Measurements from ENCODE around the gene CALML3. TPM values are rescaled to one million over a fixed set of nuclear protein-coding genes. Genes with fewer than 3 reads are reported as not detected.
A peak's percentile ranks its signal among the peaks of the same experiment; 100 is the strongest.

The CALML3 gene
- total RNA-seq, 1 experiment from 2014 or later: not detected

- peak; percentile 37 for DNase-seq (ENCODE audit: low read depth)
These were observed 41.2 kb downstream of the CALML3 start for GRCh38 chr10:5565671-5566581.

GRCh38 chr10:5566614-5567013 lies 41.9 kb downstream of the CALML3 start:
- DNase-seq (ENCODE audit: low read depth): peak; percentile 82

GRCh38 chr10:5567477-5567876 lies 42.7 kb downstream of the CALML3 start:
- DNase-seq (ENCODE audit: low read depth): no peak

- DNase-seq (ENCODE audit: low read depth): no peak
These were observed 44.2 kb downstream of the CALML3 start for GRCh38 chr10:5568984-5569383.

GRCh38 chr10:5569568-5569967 lies 44.8 kb downstream of the CALML3 start:
- DNase-seq (ENCODE audit: low read depth): no peak

- DNase-seq (ENCODE audit: low read depth): no peak
These were observed 45.4 kb downstream of the CALML3 start for GRCh38 chr10:5570007-5570655.

- no peak for DNase-seq (ENCODE audit: low read depth)
These were observed 46.4 kb downstream of the CALML3 start for GRCh38 chr10:5570979-5571810.

GRCh38 chr10:5571826-5572225 lies 47.1 kb downstream of the CALML3 start:
- no peak for DNase-seq (ENCODE audit: low read depth)

GRCh38 chr10:5573319-5573950 lies 48.7 kb downstream of the CALML3 start:
- no peak for DNase-seq (ENCODE audit: low read depth)

- no peak for DNase-seq (ENCODE audit: low read depth)
These were observed 49.3 kb downstream of the CALML3 start for GRCh38 chr10:5573968-5574641.

- DNase-seq (ENCODE audit: low read depth): no peak
These were observed 49.9 kb downstream of the CALML3 start for GRCh38 chr10:5574642-5575131.

GRCh38 chr10:5575144-5575481 lies 50.4 kb downstream of the CALML3 start:
- no peak for DNase-seq (ENCODE audit: low read depth)

- DNase-seq (ENCODE audit: low read depth): no peak
These were observed 50.9 kb downstream of the CALML3 start for GRCh38 chr10:5575482-5576153.

- no peak for DNase-seq (ENCODE audit: low read depth)
These were observed 51.5 kb downstream of the CALML3 start for GRCh38 chr10:5576154-5576748.

Other genes with a start within 250 kb of the CALML3 start
- gene UCN3, start 160.0 kb upstream of the CALML3 start, total RNA-seq (2014; rRNA removed; shearing (Covaris generic)): not detected in 2 replicates
- not detected in 2 replicates for gene TUBAL3, start 120.1 kb upstream of the CALML3 start, total RNA-seq (2014; rRNA removed; shearing (Covaris generic))
- gene NET1, start 112.4 kb upstream of the CALML3 start, total RNA-seq (2014; rRNA removed; shearing (Covaris generic)): 40.1 and 58.3 TPM in 2 replicates
- gene CALML5, start 25.4 kb upstream of the CALML3 start, total RNA-seq (2014; rRNA removed; shearing (Covaris generic)): 1.4 TPM in 1 of 2 replicates, not detected in the other
- gene ASB13, start 141.6 kb downstream of the CALML3 start, total RNA-seq (2014; rRNA removed; shearing (Covaris generic)): 17.4 and 19.4 TPM in 2 replicates
- gene TASOR2, start 159.9 kb downstream of the CALML3 start, total RNA-seq (2014; rRNA removed; shearing (Covaris generic)): 72.6 and 74.4 TPM in 2 replicates